H1 (cell line): ENCODE results near the gene PPP2R2B. TPM values are rescaled to one million over a fixed set of nuclear protein-coding genes. Genes with fewer than 3 reads are reported as not detected.

Experiments
- CTCF ChIA-PET: fragments of 300-600 bp; sonication (Branson Sonifier 250); formaldehyde crosslinking; loops from one replicate; lab custom pipeline; 2021; ENCODE audit not compliant: partially characterized antibody; lab: Charles Lee
- POLR2A ChIA-PET: fragments of 300-600 bp; sonication (Branson Sonifier 250); formaldehyde crosslinking; loops from one replicate; lab custom pipeline; 2021; ENCODE audit warnings: inconsistent platforms; ENCODE audit not compliant: partially characterized antibody; lab: Charles Lee
- DNase-seq, 2 experiments: peaks; one replicate each; pipeline versions ENCODE4 v3.0.0 to v3.0.0-alpha.2; 2010 to 2022; ENCODE audit warnings: low spot score in 2 of 2, low read depth in 1 of 2, mixed read lengths in 1 of 2
- FAIRE-seq: peaks from 2 replicates; lab custom pipeline; 2011; peaks lifted over from hg19 to GRCh38; lab: Jason Lieb, UNC
- H2AFZ ChIP-seq: 2 replicates; pipeline ENCODE4 v1.8.1; 2012; ENCODE audit warnings: low read length, inconsistent platforms
- H2AK5ac ChIP-seq: 2 replicates; pipeline ENCODE4 v1.6.1; 2013; ENCODE audit warnings: low read depth, low read length
- H2BK120ac ChIP-seq: replicated peaks from 2 replicates; pipeline ENCODE3; 2013; ENCODE audit warnings: low read depth, low read length, inconsistent platforms
- H2BK12ac ChIP-seq: 2 replicates; pipeline ENCODE4 v1.6.1; 2013; ENCODE audit warnings: low read depth, low read length
- H2BK15ac ChIP-seq: 2 replicates; pipeline ENCODE4 v1.6.1; 2013; ENCODE audit warnings: low read length
- H2BK20ac ChIP-seq: 2 replicates; pipeline ENCODE4 v1.6.1; 2013; ENCODE audit warnings: low read length
- H2BK5ac ChIP-seq: 2 replicates; pipeline ENCODE4 v1.6.1; 2013; ENCODE audit warnings: low read depth, low read length
- H3K14ac ChIP-seq: 2 replicates; pipeline ENCODE4 v1.6.1; 2013; ENCODE audit warnings: inconsistent platforms; ENCODE audit not compliant: insufficient read length
- H3K18ac ChIP-seq: 2 replicates; pipeline ENCODE4 v1.6.1; 2013; ENCODE audit warnings: low read length; ENCODE audit errors: extremely low read depth
- H3K23ac ChIP-seq: 2 replicates; pipeline ENCODE4 v1.6.1; 2013; ENCODE audit warnings: inconsistent platforms; ENCODE audit not compliant: insufficient read length
- H3K23me2 ChIP-seq: 2 replicates; pipeline ENCODE4 v1.6.1; 2013; ENCODE audit warnings: low read depth, low read length
- H3K27ac ChIP-seq: 2 replicates; pipeline ENCODE4 v1.6.1; 2011; ENCODE audit warnings: low read depth, low read length, inconsistent platforms
- H3K27me3 ChIP-seq, 4 experiments: replicated peaks in 1 of 4; 1 replicate in 1 of 4; 2 replicates in 3 of 4; pipeline versions ENCODE4 v1.6.1 to v1.8.1; 2011 to 2013; ENCODE audit warnings: low read length in 3 of 4, mild to moderate bottlenecking in 3 of 4, inconsistent platforms in 2 of 4, mixed read lengths in 2 of 4, moderate library complexity in 1 of 4; ENCODE audit not compliant: control insufficient read depth in 3 of 4, insufficient read depth in 3 of 4; ENCODE audit errors: extremely low read depth in 1 of 4
- H3K36me3 ChIP-seq, 4 experiments: 2 replicates each; pipeline versions ENCODE4 v1.6.1 to v1.8.1; 2011 to 2013; ENCODE audit warnings: mild to moderate bottlenecking in 4 of 4, low read length in 3 of 4, moderate library complexity in 2 of 4, control low read depth in 1 of 4, inconsistent platforms in 1 of 4; ENCODE audit not compliant: insufficient read depth in 4 of 4, control insufficient read depth in 2 of 4
- H3K4ac ChIP-seq: replicated peaks from 2 replicates; pipeline ENCODE3; 2013; ENCODE audit warnings: low read length, low read depth, mixed read lengths, inconsistent platforms; ENCODE audit not compliant: insufficient read length
- H3K4me1 ChIP-seq, 4 experiments: replicated peaks in 1 of 4; 1 replicate in 1 of 4; 2 replicates in 3 of 4; pipeline versions ENCODE4 v1.6.1 to v1.8.1; 2011 to 2013; ENCODE audit warnings: low read length in 3 of 4, inconsistent platforms in 2 of 4, mixed read lengths in 1 of 4; ENCODE audit not compliant: insufficient read depth in 4 of 4, control insufficient read depth in 3 of 4
- H3K4me2 ChIP-seq, 2 experiments: 2 replicates each; pipeline versions ENCODE4 v1.6.1 to v1.8.1; 2011 to 2013; ENCODE audit warnings: low read depth in 2 of 2, low read length in 2 of 2, control low read depth in 1 of 2, inconsistent platforms in 1 of 2, mild to moderate bottlenecking in 1 of 2; ENCODE audit not compliant: insufficient read depth in 1 of 2
- H3K4me3 ChIP-seq, 4 experiments: fragments of 200-600, 300-600 bp in 1 of 4; sonication (generic), shearing (Covaris generic), sonication (Bioruptor Twin) in 1 of 4; 2 replicates each; pipeline versions ENCODE4 v1.5.1 to v1.8.1; 2011 to 2016; ENCODE audit warnings: low read length in 4 of 4, low read depth in 3 of 4, control low read depth in 2 of 4, inconsistent platforms in 2 of 4, mild to moderate bottlenecking in 2 of 4, mixed read lengths in 1 of 4, moderate library complexity in 1 of 4; ENCODE audit not compliant: insufficient read depth in 2 of 4; ENCODE audit errors: extremely low read depth in 1 of 4
- H3K56ac ChIP-seq: replicated peaks from 2 replicates; pipeline ENCODE3; 2013; ENCODE audit warnings: low read depth, mild to moderate bottlenecking, mixed read lengths, low read length, inconsistent platforms; ENCODE audit not compliant: insufficient read length
- H3K79me1 ChIP-seq: 2 replicates; pipeline ENCODE4 v1.6.1; 2013; ENCODE audit warnings: low read depth, low read length, control low read depth
- H3K79me2 ChIP-seq, 2 experiments: 2 replicates each; pipeline versions ENCODE4 v1.6.1 to v1.8.1; 2012 to 2013; ENCODE audit warnings: low read length in 2 of 2, mild to moderate bottlenecking in 2 of 2, inconsistent platforms in 1 of 2; ENCODE audit not compliant: insufficient read depth in 2 of 2, control insufficient read depth in 1 of 2
- H3K9ac ChIP-seq, 4 experiments: replicated peaks in 1 of 4; 1 replicate in 1 of 4; 2 replicates in 3 of 4; pipeline versions ENCODE4 v1.6.1 to v1.8.1; 2011 to 2013; ENCODE audit warnings: low read depth in 3 of 4, low read length in 3 of 4, control low read depth in 2 of 4, mild to moderate bottlenecking in 2 of 4, moderate library complexity in 2 of 4, inconsistent platforms in 1 of 4; ENCODE audit errors: extremely low read depth in 1 of 4
- H3K9me3 ChIP-seq, 2 experiments: 2 replicates each; pipeline versions ENCODE4 v1.6.1 to v1.8.1; 2012 to 2013; ENCODE audit warnings: mild to moderate bottlenecking in 2 of 2, moderate library complexity in 2 of 2, control low read depth in 1 of 2, inconsistent platforms in 1 of 2, low read depth in 1 of 2, low read length in 1 of 2, mixed read lengths in 1 of 2; ENCODE audit not compliant: insufficient read depth in 2 of 2
- H4K20me1 ChIP-seq, 2 experiments: replicated peaks in 1 of 2; 2 replicates each; pipeline versions ENCODE3 to v1.8.1; 2011 to 2013; ENCODE audit warnings: inconsistent platforms in 2 of 2, low read length in 2 of 2, mild to moderate bottlenecking in 1 of 2; ENCODE audit not compliant: insufficient read depth in 2 of 2, control insufficient read depth in 1 of 2
- H4K5ac ChIP-seq: 2 replicates; pipeline ENCODE4 v1.6.1; 2013; ENCODE audit warnings: low read length, low read depth, mixed read lengths, inconsistent platforms; ENCODE audit not compliant: insufficient read length
- H4K8ac ChIP-seq: 2 replicates; pipeline ENCODE4 v1.8.0; 2013; ENCODE audit warnings: mild to moderate bottlenecking, moderate library complexity, low read length, inconsistent platforms; ENCODE audit not compliant: insufficient read depth; ENCODE audit errors: extremely low read depth
- H4K91ac ChIP-seq: replicated peaks from 2 replicates; pipeline ENCODE3; 2013; ENCODE audit warnings: low read length, mixed read lengths, inconsistent platforms; ENCODE audit not compliant: insufficient read length
- WGBS, 2 experiments: shearing (Covaris generic) in 1 of 2; methylation state at CpG; one replicate each; pipeline versions ENCODE4 v1.1.6 to v1.1.7; 2013 to 2015; ENCODE audit warnings: low lambda C conversion rate in 2 of 2, mixed read lengths in 2 of 2, inconsistent platforms in 1 of 2, low coverage in 1 of 2, missing lambda C conversion rate in 1 of 2; ENCODE audit not compliant: insufficient replicate concordance in 2 of 2, insufficient coverage in 1 of 2, insufficient read length in 1 of 2; ENCODE audit errors: extremely low coverage in 1 of 2, missing lambda C conversion rate in 1 of 2; 5-methylcytosine and 5-hydroxymethylcytosine counted together
- polyA plus RNA-seq, 7 experiments: library from polyadenylated mRNA; depleted of rRNA in 3 of 7; stranded (reverse) in 5 of 7; unstranded in 2 of 7; fragments of >200 nt in 5 of 7; fragments of 200-250 nt in 2 of 7; gene quantifications; 1 replicate in 5 of 7; 2 replicates in 1 of 7; 4 replicates in 1 of 7; pipeline versions ENCODE4 v1.2.1 to v1.2.3, GENCODE V29; 2011 to 2013; ENCODE audit warnings: missing spikeins in 2 of 7, mixed read lengths in 2 of 7
- total RNA-seq: library from RNA; stranded (reverse); fragmentation: NEBNext Ultra II Directional; extraction: Animal tissue kit (Norgen Biotek cat#: 25700); gene quantifications from 2 replicates; pipeline ENCODE4 v1.2.1, GENCODE V29; 2021

Gene PPP2R2B
- total and polyA plus RNA-seq, 2 of the 8 experiments (the other 6 are each of a cell fraction or from before 2014, with no cell fraction given), result 21.1 to 37.1 TPM

DNA sequence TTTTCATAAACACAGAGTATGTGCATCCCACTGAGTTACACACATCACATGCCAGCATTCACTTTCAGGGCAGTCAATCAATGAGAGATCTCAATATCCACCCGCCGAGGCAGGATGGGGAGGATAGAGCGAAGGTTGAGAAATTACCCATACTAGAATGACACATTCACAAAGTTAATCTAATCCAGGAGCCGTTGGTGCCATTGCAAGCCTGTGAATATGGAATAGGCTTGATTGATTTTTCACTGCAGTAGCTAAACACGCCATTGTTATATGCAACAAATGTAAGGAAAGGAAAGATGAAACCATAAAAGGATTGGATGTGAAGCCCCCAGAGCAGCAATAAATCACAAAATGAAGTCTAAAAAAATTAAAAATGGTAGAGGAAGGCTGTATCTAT, 194.7 kb downstream of the PPP2R2B start:
- Histone ChIP-seq H3K23ac (no peak overlapping the region), H3K4me2 (no peak overlapping the region), H2AK5ac (no peak overlapping the region), H3K4ac (no peak overlapping the region), H3K14ac (no peak overlapping the region), H3K79me2 (no peaks in the 10 kb centered on the region), H3K9ac (no peak overlapping the region), H3K27ac (no peak overlapping the region), H2BK15ac (no peak overlapping the region), H3K36me3 (no peaks in the 10 kb centered on the region), H3K23me2 (no peaks in the 10 kb centered on the region), H3K79me1 (no peaks in the 10 kb centered on the region), H4K8ac (no peak overlapping the region), H2BK12ac (no peak overlapping the region), H2AFZ (no peak overlapping the region), H4K5ac (no peak overlapping the region), H2BK20ac (no peak overlapping the region), H4K20me1 (peaks cover 0 to 2% of the 10 kb centered on the region in 2 experiments), H2BK120ac (no peak overlapping the region), H2BK5ac (no peak overlapping the region), H3K56ac (no peak overlapping the region), H3K9me3 (no peaks in the 10 kb centered on the region), H3K4me1 (no peaks in the 10 kb centered on the region), H3K18ac (no peak overlapping the region), H3K27me3 (no peaks in the 10 kb centered on the region; a peak in 1 of 7 replicates), H4K91ac (no peak overlapping the region), H3K4me3 (no peak overlapping the region)
- ChIA-PET CTCF (interaction anchor here (0.6 kb wide), 1 partner anchor 23 kb away, joined by 3 read pairs; no protein-coding TSS in a partner anchor), POLR2A (no interaction called here)
- FAIRE-seq (no peak), DNase-seq (no peak)
- 93% methylated on average over 5 of the region's 5 CpGs; no CpG with 5 or more reads in 1 of the 2 experiments for WGBS, 2 experiments
